Putamen (tissue), 1 donor: ENCODE results near the gene PDZD2.
"Not testable (repeated sequence)": the region's sequence is repeated elsewhere in the genome, so short reads cannot be mapped to it uniquely, and the experiment has no call there.

Experiments used
- DNase-seq: peaks from one replicate; pipeline ENCODE4 v3.0.0-alpha.2; 2016; ENCODE audit warnings: low spot score

The PDZD2 gene

DNA sequence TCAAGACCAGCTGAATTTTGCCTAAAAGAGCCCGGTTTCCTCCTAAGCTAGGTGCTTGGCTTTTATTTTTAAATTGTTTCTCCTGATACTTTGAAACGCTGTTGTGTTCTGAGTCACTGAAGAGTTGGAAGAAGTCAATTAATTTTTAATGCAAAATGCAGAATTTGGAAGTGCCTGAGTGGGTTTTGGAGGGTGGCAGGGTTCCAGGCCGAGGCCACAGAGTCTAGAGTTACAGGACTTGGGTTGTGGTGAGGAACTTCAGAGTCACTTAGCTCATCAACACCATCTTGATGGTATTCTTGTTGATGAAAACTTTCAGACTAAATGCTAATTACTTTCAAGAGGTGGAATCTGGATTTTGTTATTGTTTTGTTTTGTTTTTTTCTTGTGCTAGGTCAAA, 130.6 kb downstream of the PDZD2 start:
- no peak for DNase-seq

DNA sequence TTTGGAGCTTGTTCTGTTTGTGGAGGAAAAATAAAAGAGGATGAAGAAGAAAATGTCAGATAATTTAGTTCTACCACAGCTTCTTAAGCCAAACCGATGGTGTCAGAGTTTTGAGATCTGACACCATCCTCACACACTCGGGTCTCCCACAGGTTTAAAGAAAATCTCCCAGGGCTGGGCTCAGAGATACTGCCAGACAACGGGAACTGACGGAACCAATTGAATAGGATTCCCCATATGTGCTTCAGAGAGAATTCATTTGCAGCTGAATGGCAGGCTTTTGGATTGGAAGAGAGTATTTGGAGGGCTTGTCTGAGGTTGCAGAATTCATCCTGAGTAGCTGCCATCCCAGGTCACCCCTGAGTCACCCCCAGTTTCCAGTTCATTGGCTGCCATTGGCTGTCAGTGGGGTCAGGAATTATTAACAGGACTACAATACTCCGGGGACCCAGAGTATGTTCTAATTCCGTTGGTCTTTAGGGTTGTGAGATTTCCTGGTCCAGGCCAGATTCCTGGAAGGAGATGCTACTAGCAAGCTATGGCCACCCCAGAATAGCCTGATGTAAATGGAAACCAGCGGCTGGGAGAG, 131.3 kb downstream of the PDZD2 start:
- no peak for DNase-seq

DNA sequence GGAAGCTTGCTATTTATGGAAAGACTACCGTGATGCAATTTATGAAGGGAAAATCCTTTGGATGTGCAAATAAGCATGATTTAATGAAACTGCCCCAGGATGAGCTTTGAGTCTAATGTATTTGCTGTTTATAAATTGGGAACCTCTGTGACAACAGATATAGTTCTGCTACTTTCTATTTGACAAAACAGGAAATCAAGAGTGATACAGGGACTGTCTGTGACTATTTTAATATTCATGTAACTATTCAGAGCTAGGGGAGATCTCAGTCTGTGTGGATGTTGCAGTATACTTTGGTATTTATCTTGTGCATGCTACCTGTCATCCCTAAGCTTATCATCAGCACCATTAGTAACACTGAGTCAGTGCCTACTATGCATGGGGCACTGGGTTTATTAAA, 132.1 kb downstream of the PDZD2 start:
- no peak for DNase-seq

DNA sequence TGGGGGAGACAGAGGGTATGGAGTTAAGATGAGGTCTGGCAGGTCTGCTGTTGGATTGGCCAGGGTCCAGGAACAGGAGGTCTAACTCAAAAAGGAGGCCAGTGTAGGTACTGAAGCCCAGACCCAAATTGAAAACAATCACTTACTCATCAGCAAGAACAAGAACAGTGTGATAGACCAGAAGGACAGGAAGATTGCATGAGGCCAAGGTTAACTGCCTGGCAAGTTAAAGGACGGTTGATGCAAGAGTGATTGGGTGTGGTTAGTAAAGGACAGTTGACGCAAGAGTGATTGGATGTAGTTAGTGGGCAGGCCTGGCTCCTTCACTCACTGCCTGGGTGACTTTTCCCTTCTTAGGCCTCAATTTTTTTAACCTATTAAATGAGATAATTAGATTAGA, 132.6 kb downstream of the PDZD2 start:
- DNase-seq: no peak

DNA sequence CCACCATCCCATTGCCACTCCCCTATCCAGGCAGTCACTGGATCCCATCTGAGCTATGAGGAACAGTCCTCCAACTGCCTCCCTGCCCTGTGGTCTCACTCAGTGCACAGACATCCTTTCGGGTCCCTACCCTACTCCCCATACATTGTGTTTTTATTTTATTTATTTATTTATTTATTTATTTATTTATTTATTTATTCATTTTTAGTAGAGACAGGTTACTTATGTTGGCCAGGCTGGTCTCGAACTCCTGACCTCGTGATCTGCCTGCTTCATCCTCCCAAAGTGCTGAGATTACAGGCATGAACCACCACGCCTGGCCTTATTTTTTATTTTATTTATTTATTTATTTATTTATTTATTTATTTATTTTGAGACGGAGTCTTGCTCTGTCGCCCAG, 137.4 kb downstream of the PDZD2 start:
- DNase-seq: not testable (repeated sequence)

DNA sequence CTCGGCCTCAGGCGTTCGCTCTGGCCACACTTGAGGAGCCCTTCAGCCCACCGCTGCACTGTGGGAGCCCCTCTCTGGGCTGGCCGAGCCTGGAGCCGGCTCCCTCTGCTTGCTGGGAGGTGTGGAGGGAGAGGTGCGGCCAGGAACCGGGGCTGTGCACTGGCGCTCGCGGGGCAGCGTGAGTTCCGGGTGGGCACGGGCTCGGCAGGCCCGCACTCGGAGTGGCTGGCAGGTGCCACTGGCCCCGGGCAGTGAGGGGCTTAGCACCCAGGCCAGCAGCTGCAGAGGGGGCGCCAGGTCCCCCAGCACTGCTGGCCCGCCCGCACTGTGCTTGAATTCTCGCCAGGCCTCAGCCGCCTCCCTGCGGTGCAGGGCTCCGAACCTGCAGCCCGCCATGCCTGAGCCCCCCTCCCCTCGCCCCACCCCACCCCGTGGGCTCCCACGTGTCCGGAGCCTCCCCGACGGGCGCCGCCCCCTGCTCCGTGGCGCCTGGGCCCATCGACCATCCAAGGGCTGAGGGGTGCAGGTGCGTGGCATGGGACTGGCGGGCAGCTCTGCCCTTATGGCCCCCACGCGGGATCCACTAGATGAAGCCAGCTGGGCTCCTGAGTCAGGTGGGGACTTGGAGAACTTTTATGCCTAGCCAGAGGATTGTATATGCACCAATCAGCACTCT, 138.2 kb downstream of the PDZD2 start:
- no peak for DNase-seq

DNA sequence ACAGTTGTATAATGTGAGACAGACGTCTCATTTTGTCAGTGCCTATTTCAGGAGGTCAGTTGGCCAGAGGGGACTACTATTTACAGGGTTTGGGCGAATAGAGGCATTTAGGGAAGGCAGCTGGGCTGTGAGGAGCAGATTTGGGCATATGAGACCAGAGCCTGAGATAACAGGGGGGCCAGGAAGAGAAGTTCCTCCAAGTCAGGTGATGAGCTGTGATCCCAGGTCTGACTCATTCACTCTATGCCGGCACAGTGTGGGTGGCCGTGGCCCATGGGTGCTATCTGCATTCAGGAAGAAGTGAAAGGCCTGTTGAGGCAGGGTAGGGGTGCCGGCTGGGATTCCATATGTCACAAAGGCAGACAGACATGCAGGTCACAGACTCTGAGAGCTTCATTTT, 142.8 kb downstream of the PDZD2 start:
- no peak for DNase-seq

DNA sequence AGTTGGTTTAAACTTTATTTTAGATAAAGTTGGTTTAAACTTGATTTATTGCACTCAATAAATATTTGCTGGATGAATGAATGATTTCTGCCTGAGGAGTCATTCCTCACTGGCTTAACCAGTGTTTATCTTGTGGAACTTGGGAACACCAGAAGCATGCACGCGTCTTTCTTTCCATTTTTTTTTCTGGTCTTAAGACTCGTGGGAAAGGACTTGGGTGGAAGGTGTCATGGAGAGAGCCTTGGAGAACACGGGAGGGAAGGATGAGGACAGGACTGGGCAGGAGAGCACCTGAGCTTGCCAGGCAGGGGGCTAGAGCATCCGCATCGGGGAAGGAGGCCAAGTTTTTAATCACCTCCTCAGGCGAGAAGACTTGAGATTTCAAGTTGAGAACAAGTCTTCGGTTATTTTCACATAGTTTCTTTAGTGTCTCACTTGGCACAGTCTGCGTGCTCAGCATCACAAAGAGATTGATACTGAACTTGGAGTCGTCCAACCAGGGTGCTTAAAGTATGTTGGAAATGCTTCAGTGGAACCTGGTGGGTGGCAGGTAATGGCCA, 144.2 kb downstream of the PDZD2 start:
- no peak for DNase-seq

DNA sequence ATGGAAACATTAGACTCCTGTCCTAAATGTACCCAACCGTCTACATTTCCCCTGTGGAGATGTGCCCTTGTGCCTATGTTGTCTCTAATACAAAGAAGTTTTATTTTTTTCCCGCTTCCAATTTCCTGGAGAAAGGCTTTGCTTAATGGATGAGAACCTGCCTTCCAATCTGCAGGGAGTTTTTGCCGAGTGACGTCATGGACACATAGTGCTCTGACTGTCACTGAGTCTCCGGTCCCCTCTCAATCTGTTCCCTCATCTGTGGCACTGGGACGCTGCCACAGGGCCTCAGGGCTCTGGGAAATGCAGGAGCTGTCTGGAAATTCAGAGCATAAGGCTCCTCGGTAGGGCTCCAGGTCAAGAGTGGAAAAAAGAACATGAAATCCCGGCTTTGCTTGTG, 144.8 kb downstream of the PDZD2 start:
- DNase-seq: no peak

DNA sequence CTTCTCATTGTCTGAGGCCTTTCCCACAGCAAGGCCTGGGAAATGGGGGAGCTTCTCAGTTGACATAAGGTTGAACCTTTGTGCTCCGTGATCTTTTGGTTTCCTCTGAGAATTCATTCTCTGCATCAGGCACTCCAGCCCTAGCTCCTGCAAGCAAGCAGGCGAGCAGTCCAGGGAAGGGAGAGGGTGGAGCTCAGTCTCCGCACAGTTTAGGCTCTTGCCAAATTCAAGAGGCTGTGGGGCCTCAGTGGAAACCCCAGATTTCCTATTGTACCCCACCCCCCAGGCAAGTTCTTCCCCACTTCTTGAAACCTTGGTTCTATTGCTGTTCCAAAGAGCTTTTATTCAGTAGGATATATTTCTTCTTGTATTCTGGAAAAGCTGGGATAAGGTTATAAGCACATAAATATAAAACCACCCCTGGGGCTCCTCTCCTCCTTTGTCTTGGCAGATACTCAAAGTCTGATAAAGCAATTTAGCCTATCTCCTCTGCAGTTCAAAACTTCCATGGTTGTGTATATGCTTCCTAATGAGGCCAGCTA, 147.2 kb downstream of the PDZD2 start:
- no peak for DNase-seq

DNA sequence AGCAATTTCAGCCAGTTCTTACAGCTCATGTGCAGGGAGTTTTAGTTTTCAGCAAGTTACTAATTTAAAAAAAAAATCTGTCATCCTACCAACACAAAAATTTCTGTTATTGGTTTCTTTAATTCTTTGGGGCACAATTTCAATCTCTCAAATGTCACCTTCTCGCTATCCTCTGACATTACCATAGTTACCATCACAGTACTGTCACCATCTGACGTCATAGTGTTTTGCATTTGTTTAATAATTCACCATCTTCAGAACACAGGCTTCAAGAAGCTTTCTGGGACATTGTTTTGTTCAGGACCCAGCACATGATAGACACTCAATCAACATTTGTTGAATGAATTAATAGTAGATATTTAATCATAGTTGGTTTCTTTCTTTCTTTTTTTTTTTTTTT, 155.1 kb downstream of the PDZD2 start:
- DNase-seq: no peak

DNA sequence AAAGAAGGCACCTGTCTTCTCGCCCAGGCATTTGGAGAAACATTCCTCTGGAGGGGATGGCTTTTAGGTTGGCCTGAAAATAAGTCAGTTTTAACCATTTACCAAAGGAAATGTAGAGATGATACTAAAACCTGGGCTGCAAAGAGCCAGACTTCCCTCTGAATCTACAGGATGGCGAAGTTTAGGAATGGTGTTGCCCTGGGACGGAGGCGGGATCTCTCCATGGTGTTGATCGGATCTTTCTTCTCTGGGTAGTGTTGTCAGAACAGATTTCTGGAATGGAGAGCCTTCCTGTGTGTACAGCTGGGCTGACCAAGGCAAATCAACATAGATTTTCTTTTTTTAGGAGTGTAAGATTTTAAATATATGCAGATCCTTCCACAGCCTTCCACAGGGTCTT, 159.2 kb downstream of the PDZD2 start:
- no peak for DNase-seq

DNA sequence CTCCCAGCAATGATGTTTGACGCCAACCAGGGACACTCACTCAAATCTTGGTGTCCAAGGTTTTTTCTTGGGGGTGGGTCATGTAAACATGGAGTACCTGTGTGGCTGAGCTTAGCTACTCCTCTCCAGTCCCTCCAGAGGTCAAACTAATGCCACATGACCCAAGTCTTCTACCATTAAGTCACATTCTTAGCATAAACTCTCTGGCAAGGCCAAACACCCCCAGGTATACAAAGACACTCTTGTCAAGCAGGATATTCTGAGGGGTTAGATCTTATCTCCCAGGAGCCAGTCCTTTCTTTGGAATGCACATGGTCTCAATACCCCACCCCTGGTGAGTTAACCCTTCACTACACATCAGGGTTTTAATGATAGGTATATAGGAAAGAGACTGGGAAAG, 161.4 kb downstream of the PDZD2 start:
- DNase-seq: no peak

DNA sequence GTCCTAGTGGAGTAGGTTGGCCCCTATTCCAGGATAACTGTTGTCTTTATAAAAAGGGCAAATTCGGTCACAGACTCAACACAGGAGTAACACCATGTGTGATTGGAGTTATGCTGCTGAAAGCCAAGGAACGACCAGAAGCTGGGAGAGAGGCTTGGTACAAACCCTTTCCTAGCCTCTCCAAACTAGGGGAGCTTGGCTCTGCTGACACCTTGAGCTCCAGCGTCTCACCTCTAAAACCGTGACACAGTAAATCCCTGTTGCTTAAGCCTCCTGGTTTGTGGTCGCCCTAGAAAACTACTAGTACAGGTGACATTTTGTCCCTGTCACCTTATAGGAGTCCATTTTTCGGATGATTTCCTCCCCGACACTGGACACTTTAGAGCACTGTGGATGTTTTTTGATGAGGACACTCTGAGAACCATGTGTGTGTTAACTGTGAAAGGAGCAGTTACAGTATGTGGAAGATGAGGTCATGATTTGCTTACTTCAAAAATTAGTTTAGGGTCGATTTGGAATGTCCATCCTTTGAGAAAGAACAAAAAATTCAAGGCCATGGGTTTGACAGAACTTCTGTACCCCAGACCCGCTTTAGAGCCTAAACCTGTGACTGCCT, 167.0 kb downstream of the PDZD2 start:
- DNase-seq: no peak

DNA sequence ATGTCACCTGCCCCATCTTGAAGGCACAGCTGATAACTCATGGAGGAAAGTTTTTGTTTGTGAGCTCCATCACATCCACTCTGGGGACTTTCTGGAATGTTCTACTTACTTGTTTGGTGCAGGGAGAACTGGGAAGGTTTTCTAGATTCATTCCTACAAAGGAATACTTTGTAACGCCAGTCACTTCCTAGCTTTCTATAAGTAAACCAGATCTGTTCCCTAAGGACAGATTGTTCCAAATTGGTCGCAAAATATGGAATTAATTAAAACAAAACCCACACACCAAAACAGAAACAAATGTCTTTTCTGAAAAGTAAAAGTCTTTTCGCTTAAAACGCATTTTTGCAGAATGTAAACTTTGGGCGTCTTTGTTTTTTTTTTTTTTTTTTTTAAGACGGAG, 167.6 kb downstream of the PDZD2 start:
- DNase-seq: no peak

DNA sequence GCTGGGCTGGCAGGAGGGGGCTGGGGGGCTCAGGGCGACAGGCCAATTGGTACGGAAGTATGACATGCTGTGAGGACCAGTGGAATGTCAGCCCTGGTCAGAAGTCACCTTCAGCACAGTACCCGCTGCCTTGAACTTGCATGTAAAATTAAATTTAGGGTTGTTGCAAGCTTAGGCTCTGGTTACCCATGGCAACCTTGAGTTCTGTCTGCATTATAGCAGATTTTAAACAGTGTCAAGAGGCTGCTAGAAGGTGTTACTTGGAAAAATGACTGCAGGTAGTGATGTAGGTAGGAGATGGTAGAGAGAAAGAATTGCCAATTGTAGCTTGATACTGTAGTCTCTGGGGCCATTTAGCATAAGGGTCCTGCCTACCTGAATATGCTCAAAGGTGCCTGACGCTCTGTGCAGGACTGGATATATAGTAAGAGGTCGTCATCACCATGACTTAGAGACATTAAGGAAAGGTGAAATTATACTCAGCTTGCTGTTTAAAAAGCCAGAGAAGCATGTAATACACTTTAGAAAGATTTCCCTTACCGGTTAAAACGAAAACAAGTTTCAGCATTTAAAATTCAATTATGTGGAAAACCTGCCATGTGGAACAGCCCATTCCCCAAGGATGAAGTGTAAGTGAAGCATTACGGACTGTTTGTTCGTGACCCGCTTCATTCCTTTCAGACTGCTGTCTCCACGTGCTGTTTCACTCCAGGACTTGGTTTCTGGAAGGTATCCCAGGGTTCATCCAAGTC, 169.0 kb downstream of the PDZD2 start:
- DNase-seq: no peak

DNA sequence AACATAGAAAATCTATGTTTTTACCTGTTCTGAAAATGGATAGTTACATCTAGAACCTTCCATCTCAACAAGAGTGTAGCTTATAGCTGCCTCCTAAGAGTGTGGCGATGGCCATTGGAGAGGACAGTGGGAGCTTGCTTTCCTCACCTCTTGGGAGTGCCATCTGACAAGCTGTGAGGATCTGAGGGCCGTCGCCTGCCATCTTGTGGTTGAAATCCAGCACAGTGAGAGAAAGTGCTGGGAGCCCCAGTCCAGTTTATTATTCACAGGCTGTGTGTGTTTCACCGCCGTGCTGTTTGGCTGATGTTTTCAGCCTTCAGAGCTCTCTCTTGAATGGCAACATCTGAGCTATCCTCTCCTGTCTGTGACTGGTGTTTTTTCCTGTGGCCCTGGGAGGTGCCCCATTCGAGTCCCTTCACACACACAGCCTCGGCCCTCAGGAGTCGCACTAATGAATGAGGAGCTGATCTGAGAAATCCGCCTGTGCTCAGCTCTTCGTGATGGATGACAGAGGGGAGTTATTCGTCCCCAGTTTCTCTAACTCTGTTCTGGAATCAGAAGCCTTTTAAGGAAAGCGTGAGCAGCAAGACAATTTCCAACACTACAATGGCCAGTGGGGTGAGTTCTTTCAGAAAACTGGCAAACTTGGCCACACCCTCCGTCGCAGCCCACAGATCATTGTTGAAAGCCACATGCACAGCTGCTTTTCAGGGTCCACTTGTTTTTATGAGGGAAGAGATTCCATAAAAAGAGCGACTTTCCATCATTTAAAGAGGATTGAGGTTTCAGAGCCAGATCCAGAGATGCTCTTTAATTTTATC, 170.3 kb downstream of the PDZD2 start:
- DNase-seq: peak; percentile 86

DNA sequence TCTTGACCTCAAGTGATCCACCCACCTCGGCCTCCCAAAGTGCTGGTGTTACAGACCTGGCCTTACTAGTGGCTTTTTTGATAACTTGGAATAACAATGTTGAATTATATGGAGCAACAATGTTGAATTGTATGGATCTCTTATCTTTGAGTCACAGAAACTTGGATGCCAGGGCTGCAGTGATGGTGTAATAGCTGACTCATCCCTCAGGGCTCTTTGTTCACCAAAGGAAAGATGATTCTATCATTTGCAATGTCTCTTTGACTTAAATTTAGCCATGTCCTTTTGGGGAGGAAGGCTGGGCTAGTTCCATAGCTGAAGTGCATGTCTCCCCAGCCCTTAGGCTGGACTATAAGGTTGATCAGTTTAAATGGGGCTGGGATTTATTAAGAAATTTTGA, 172.3 kb downstream of the PDZD2 start:
- DNase-seq: no peak

DNA sequence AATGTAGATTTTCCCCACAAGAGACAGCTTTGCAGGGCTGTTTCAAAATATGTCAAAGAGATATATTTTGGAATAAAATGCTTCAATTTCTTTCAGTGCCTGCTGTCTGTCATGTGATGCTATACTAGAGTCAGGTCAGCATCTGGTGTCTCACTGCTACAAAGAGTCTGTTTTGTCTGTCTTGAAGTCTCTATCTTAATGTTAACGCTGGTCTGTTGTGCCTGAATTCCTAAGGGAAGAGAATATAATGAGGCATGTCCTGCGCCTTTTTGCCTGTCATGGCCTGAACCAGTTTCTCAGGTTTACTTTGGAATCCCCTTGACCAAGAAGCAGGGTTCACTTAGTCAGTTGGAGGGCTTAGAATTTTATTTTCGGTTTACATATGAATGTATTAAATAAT, 176.4 kb downstream of the PDZD2 start:
- DNase-seq: no peak

DNA sequence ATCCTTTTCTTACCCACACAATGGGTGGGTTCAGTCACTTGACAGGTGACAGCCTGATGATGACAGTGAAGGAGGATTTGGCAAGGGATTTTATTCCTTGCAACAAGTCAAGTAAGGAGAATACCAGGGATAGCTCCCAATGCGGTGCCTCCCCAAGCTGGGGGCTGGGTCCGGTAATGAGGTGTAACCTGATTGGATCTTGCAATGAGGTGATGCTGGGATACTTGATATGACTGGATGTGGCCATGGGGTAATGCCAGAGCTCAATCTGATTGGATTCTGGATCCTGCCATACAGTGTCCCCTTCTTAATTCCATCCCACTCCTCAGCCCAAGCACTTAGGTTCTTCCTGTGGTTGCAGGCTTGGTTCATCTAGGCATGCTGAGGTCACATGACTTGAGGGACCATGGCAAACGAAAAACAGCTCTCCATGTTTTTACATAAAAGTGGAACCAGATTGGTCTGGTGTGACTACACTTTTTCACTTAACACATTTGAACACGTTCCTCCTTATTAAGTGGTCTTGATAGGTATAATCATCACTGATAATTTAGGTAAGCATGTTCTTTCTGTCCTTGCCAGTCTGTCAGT, 181.1 kb downstream of the PDZD2 start:
- DNase-seq: peak; percentile 82

DNA sequence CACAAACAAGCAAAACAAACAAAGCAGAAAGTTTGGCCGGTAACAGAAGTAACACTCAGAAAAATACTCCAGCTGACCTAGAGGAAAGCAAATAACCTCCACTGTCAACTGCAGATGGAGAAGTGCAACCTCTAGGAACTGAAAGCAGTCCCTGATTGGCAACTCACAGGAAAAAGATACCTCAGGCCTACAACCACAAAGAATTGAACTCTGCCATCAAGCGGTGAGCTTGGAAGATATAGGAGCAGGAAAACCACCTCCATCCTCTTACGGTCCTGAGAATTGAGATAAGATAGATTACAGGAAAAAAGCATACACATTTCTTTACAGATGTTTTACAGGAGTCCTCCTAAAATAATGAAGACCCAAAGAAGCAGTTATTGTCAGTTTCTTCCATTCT, 184.5 kb downstream of the PDZD2 start:
- no peak for DNase-seq
